GM19035 (cell line): ENCODE results near the gene PDE2A.

ENCODE experiments used
- ATAC-seq: cut with Tn5 transposase; IDR thresholded peaks from one replicate; pipeline ENCODE4 v1.9.1; 2021; ENCODE audit not compliant: unreplicated experiment

PDE2A gene

GRCh38 chr11:72552399-72552910 lies 121.8 kb downstream of the PDE2A start:
- no peak for ATAC-seq

DNA sequence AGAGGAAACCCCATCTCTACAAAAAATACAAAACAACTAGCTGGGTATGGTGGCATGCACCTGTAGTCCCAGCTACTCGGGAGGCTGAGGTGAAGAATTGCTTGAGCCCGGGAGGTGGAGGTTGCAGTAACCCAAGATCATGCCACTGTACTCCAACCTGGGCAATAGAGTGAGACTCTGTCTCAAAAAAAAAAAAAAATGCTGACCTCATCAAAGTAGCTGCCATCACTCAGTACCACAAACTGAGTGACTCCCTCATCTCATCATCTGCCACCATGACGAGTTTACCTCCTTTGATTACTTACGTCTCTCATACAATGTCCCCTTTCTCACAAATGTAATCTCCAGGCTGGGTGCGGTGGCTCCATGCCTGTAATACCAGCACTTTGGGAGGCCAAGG lies 122.7 kb downstream of the PDE2A start:
- no peak for ATAC-seq

DNA sequence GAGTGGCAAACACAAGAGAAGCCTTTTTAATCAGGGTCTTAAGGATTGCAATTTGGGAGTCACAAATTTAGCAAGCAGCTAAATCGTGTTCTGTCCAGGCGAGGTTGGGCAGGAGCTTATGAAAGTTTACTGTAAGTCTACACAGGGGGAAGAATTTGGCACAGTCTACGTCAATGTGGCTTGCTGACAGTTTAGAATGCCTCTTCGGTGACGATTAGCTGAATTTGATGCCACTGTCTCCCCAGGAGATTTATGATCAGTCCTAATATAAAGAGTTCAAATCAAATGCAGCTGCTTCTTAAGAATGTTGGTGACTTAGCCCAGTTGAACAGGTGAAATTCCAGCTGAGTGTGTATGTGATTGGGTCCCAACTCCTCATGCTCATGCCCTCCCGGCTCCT lies 125.8 kb downstream of the PDE2A start:
- ATAC-seq: no peak

- ATAC-seq: no peak
Observed at GRCh38 chr11:72546866-72547265, 127.4 kb downstream of the PDE2A start.

- ATAC-seq: no peak
Observed at GRCh38 chr11:72544589-72544988, 129.6 kb downstream of the PDE2A start.

DNA sequence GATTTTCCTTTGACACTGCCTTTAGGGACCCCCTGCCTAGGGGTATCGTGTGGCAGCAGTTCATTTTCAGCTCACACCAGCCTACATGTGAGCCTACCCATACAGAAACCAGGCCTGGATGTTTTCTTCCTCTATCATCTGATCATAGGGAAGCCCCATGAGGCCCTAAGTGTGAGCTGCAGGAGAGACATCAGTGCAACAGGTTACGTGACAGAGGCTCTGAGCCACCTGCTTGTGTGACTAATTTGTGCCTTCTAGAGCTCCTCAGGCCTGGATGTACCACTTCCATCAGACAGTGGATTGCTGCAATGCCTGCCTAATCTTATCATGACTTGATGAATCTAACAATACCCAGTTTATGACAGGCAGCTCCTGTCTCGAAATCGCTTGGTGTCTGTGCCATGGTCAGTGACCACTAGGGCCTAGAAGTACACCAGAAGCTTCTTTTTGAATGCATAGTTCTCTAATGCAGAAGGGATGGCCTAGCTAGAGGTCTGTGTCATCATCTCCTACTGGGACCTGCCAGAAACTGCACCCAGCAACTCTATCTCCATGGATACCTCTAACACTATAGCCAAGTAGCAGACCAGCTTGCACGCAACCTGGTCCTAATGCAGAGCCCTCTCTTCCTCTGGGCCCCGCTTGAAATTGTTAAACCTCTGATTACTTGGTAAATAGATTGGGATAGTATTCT lies 130.2 kb downstream of the PDE2A start:
- ATAC-seq: no peak

DNA sequence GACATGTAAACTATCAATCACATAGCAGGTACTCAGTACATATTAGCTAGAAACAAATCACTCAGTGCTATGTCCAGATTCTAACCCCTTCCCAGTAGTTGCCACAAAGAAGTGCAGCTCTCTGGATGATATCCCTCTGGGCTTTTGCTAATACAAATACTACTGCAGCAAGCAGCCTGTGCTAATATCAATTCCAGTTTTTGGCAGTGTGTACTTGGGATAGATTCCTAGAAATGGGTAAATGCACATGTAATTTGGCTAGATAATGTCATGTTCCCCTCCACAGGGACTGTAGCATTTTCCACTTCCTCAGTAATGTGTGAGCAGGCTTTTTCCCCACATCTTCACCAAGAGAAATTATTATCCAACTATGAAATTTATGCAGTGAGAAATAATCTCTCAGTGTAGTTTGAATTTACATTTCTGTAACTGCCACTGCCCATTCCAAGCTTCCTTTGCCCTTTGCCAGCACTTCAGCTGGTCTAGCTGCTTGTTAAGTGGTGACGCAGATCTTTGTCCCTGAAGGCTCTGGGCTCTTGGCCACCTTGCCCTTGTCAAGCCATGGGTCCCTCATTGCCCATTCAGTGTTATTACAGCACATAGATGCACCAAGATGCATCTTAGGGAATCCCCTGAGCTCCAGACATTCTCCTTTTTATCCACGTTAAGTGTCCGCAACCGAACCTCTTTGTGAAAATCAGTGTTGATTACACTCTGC lies 132.8 kb downstream of the PDE2A start:
- no peak for ATAC-seq

DNA sequence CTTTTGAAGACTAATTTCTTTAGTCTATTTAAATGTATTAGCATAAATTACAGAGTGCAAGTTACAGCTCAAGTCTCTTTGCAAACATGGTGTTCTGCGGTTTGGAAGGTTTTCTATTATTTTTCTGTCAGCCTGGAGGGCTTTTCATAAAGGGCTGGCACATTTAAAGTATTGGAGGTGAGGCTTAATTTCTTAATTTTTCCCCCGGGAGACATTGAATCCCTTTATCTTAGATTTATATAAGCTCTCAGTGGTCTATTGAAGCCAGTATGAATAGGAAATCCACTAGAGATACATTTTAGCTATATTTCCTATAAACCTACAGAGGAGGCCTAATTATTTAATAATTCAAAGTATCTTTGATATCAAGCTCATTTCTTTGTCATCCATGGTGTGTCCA lies 137.2 kb downstream of the PDE2A start:
- ATAC-seq: no peak

DNA sequence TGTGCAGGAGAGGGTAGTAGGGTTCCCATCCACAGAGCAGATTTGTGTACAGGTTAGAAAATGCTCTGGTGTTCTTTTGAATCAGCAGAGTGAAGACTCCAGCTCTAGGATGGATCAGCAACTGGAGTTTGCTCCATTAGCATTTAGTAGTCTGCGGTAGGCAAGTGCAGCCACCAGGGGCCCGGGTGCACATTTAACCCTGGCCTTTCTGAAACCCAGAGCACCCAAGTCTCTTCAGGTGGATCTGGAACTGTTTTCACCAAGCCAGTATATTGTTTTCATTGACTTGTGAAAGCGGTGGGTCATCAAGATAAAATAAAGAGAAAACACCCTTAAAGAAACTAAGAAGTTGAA lies 139.1 kb downstream of the PDE2A start:
- no peak for ATAC-seq

GRCh38 chr11:72534371-72535193 lies 139.6 kb downstream of the PDE2A start:
- ATAC-seq: no peak

DNA sequence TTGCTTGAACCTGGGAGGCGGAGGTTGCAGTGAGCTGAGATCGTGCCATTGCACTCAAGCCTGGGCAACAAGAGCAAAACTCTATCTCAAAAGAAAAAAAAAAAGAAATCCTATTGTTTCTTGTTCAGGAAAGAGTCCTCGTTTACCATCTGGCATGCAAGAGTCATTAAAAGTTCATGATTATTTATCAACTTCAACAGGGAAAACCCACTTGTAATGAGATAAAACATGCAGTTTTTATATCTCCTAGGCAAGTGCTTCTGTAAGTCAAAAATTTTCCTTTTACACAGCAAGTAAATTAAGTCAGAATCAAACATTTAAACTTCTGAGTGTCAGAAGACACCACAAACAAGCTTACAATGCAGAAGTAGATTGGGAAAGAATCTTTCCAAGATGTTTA lies 145.2 kb downstream of the PDE2A start:
- no peak for ATAC-seq

DNA sequence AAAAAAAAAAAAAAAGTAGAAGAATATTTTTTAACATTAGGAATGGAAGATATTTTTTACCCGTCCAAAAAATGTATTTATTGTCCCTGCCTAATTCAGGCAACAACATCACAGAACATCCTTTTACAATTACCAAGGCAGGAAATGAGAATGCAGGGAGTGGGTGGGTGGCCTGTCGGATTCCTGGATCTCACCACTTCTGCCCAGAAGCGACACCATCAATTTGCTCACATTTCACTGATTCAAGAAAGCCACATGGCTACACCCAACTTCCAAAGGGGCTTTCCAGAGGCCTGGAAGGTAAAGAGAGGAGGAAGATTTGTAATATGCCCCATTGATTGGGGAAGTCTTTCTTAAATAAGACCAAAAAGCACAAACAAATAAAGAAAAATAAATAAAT lies 146.1 kb downstream of the PDE2A start:
- no peak for ATAC-seq
